GM11168 (cell line): ENCODE measurements around the gene ZNF667.

Source experiments
- in situ Hi-C: fragments of 300-500 bp; cut with MboI; formaldehyde crosslinking; loops from one replicate; pipeline ENCODE4 v1.12.0; 2022; ENCODE audit warnings: low sequenced_read_pairs; ENCODE audit not compliant: unreplicated experiment

ZNF667 gene

DNA sequence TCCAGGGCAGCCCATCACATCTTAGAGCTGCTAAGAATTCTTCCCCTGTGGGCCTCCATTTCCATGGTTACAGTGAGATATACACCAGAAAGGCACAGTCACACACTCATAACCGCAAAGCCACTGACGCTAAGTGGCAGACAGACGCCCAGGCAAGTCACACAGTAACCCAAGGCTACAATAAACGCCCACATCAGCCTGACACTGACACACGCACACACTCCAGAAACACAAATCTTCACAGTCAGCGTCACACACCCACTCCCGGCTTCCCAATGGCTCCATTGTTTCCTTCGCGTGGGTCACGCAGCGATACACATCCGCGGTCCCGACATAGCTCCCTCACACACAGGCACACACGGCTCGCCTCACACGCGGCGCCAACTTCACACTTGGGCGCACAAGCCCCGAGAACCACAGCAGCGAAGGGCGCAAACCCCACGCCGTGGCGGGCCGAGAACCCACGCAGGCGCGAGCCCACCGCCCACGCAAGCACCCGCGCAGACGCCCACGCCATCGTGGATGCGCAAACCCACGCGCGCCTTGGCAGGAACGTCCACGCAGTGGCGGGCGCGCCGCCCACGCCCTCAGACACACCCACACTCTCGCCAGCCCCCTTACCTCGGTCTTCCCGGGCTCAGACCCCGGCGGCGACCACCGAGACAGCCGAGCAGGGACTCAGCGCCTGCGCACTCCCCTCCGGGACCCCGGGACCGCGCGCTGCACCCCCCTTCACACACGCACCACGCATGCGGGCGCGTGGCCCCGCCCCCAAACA, at the start of gene ZNF667:
Gene ZNF667, minus strand, starts transcription at position 695 of the 778 bp plus-strand sequence. CDS start 14,975 bp downstream, outside the sequence.
- in situ Hi-C loops = no loop called here

DNA sequence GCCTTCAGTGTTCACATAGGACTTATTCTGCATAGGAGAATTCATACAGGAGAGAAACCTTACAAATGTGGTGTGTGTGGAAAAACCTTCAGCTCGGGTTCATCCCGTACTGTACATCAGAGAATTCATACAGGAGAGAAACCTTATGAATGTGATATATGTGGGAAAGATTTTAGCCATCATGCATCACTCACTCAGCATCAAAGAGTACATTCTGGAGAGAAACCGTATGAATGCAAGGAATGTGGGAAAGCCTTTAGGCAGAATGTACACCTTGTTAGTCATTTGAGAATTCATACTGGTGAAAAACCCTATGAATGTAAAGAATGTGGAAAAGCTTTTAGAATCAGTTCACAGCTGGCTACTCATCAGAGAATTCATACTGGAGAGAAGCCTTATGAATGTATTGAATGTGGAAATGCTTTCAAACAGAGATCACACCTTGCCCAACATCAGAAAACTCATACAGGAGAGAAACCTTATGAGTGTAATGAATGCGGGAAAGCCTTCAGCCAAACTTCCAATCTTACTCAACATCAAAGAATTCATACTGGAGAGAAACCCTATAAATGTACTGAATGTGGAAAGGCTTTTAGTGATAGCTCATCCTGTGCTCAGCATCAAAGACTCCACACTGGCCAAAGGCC, 48.2 kb upstream of the ZNF667 start:
- in situ Hi-C loops = no loop called here

DNA sequence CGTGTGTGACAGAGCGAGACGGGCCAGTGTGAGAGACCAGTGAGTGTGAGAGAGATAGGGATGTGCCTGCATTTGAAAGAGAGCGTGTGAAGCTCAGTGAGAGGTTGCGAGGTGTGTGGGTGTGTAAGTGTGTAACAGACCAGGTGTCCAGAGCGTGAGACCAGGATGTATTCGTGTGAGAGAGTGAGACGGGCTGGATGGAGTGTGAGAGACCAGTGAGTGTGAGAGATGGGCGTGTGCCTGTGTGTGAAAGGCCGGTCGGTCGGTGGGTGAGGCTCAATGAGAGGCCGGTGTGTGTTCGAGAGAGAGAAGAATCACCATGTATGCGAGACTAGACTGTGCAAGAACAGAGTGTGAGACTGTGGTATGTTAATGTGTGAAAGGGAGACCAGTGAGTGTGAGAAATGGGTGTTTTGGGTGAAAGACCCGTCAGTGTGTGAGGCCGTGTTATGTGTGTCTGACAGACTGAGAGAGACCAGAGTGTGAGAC, 31.2 kb upstream of the ZNF667 start:
- in situ Hi-C loops = no loop called here

DNA sequence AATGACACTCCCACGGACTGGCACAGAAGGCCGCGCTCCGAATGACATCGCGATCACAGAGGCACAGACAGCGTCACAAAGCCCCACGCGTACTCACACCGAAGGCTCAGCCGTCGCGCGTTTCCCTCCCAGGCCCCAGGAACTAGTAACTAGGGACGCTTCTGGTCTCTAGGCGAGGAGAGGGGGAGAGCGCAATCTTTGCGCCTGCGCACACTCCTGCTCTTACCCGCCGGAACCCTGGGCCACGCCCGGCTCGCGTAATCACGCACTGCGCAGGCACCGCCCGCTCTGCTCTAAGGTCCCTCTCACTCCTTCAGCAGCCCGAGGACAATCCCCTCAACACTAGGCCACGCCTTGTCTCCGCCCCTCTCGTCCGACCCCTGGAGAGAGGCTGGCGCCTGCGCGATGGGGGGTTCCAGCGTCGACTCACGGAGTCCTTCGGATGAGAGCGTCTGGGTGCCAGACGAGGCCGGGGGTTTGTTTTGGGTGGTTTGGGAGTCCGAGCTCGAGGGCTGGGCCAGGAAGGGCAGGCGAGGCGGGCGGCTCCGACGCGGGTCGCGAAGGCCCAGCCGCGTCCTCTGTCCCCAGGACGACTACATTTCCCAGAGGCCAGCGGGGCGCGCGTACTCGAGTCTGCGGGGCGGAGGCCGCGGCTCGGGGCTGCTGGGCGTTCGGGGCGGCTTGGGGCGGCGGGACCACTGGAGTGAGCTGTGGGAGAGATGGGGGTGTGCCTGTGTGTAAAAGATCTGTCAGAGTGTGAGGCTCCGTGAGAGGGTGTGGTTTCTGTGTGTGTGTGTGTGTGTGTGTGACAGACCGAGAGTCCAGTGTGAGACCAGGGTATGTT, 30.5 kb upstream of the ZNF667 start, which contains the start of gene ZNF471:
Gene ZNF471, plus strand, starts transcription at position 410 of the 844 bp plus-strand sequence. CDS start 3,717 bp downstream, outside the sequence.
- in situ Hi-C loops = no loop called here

- in situ Hi-C loops = no loop called here
Measured at GRCh38 chr19:56504581-56504980, 27.4 kb upstream of the ZNF667 start.

DNA sequence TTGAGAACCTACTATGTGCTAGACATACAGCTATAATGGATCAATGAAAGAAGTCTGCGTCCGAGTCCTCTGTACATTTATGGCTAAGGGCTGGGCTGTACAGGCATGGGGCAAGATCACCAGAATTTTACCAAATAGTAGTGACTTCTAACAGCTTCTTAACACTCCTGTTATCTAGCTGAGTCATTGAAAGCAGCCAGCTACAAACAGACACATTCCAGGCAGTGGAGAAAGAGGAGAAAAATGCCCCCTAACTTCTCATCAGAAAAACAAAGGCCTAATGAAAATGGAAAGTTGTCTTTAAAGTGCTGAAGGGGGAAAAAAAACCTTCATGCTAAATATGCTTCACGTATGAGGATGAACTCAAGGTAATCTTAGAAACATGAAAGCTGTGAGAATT, 14.3 kb upstream of the ZNF667 start:
- in situ Hi-C loops = no loop called here

GRCh38 chr19:56477429-56478338, 539 bp upstream of the ZNF667 start:
- in situ Hi-C loops = no loop called here

- in situ Hi-C loops = no loop called here
Measured at GRCh38 chr19:56476093-56476492, 1.1 kb downstream of the ZNF667 start.

- in situ Hi-C loops = no loop called here
Measured at GRCh38 chr19:56474308-56474707, 2.8 kb downstream of the ZNF667 start.

GRCh38 chr19:56441206-56441792, 35.8 kb downstream of the ZNF667 start:
- in situ Hi-C loops = no loop called here

DNA sequence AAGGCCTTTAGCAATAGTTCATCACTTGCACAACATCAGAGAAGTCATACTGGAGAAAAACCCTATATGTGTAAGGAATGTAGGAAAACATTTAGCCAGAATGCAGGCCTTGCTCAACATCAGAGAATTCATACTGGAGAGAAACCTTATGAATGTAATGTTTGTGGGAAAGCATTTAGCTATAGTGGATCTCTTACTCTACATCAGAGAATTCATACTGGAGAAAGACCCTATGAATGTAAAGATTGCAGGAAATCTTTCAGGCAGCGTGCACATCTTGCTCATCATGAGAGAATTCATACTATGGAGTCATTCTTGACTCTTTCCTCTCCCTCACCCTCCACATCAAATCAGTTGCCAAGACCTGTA, 53.2 kb downstream of the ZNF667 start:
- in situ Hi-C loops = no loop called here

DNA sequence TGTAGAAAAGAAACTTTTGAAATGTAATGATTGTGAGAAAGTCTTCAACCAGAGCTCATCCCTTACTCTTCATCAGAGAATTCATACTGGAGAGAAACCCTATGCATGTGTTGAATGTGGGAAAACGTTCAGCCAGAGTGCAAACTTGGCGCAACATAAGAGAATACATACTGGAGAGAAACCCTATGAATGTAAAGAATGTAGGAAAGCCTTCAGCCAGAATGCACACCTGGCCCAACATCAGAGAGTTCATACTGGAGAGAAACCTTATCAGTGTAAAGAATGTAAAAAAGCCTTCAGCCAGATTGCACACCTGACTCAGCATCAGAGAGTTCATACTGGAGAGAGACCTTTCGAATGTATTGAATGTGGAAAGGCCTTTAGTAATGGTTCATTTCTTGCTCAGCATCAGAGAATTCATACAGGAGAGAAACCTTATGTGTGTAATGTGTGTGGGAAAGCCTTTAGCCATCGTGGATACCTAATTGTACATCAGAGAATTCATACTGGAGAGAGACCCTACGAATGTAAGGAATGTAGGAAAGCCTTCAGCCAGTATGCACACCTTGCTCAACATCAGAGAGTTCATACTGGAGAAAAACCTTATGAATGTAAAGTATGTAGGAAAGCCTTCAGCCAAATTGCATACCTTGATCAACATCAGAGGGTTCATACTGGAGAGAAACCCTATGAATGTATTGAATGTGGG, 53.7 kb downstream of the ZNF667 start:
- in situ Hi-C loops = no loop called here

- in situ Hi-C loops = no loop called here
Measured at GRCh38 chr19:56405062-56405461, 72.1 kb downstream of the ZNF667 start.

GRCh38 chr19:56404705-56405056, 72.5 kb downstream of the ZNF667 start:
- in situ Hi-C loops = no loop called here

- in situ Hi-C loops = no loop called here
Measured at GRCh38 chr19:56403764-56404704, 73.1 kb downstream of the ZNF667 start, which contains the start of gene ZNF583. Gene ZNF583 (plus strand): TSS chr19:56404332. CDS start chr19:56407115, 2,783 bp downstream.

DNA sequence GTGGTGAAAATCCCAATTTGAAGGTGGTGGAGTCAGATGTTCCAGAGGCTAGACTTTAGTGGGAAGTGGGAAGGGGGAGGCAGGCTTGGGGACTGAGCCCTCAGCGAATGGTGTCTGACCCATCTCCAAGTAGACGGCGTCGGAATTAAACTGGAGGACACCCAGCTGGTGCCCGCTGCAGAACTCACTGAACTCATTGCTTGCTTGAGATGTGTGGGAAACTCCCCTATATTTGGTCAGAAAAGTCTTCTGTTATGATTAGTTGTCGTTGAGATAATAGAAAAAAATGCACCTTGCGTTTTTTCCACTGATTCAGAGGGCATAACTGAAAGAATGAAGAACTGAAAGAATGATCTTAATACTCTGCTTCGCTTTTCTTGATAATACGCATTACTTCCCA, 73.9 kb downstream of the ZNF667 start:
- in situ Hi-C loops = no loop called here

DNA sequence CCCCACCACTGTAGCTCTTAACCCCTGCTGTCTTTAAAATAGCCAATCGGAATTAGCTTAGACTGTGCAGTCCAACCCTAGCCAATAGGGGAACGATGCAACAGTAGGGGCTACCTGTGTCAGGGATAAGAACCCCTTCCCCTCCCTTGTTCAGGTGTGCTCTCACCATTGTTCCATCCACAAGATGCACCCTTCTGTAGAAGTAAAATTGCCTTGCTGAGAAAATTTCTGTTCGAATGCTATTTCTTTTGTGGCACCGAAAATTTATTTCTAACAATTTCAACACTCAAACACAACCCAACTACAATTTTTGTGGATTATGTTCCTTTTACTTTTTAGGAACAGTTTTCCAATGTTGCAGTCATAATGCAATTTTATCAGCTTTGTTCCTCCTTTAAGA, 76.7 kb downstream of the ZNF667 start:
- in situ Hi-C loops = no loop called here

DNA sequence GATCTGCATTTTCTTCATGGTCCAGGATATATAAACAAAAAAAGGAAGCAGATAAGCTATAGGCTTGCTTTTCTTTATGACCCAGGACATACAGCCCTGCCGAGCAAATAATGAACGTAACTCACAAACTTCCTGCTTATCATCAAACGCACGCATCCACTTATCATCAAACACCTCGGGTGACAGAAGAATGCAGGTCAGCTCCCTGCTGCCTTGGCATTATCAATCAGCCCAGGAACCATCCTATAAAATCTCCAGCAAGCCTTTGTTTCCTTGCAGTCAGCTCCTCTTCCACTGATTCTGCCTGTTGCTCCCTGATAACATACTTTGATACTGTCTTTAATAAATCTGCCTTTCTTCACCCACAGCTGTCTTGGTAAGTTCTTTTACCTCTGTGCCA, 78.3 kb downstream of the ZNF667 start:
- in situ Hi-C loops = no loop called here
